Activated CD8-positive, alpha-beta memory T cell treated with anti-CD3 and anti-CD28 coated beads, Interleukin-2, amount 50 U/mL, for 1 hour (primary cell): ENCODE results near the gene TRIM42.

Experiments used
- DNase-seq: peaks from one replicate; pipeline ENCODE4 v3.0.0-alpha.2; 2020; ENCODE audit errors: extremely low read depth

The TRIM42 gene

GRCh38 chr3:140677764-140678163 is at the start of gene TRIM42:
TRIM42 (plus strand) TSS chr3:140678064; CDS start chr3:140678230, 166 bp downstream.
- DNase-seq, result no peak

DNA sequence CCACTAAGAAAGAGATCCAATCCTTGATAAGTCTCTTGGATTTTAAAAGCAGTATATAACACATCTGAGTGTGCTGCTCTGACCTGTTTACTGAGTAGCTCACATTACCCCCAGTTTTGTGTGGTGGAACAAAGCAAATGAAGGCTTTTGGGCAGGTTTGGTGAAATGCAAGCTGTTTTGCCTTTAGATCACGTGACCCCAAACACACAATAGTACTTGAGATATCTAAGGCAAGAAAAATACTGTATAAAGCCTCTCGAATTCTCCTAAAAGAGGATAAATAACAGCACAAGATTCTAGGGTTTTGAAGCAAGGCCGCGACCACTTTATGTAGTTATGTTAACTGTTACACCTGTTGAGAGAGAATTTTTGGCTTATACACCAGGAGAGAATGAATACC is 49.3 kb upstream of the TRIM42 start:
- DNase-seq, result no peak

GRCh38 chr3:140629357-140630137 is 48.3 kb upstream of the TRIM42 start:
- no peak for DNase-seq

DNA sequence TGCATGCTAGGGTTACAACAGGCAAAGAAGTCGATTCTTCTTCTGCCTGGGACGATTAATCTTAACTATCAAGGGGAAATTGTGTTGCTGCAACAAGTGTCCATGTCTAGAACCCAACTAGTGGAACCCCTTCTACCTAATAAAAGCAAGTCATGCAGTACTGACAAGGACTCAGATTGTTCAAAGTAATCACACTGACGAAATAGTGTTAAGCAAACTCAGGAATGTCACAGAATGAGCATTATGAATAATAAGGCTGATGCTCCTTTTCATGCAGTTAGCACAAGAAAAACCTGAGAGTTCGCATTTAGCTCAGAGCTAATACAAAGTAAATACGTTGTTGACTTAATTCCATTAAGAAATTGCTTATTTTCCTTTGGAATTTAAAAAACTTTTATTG is 47.5 kb upstream of the TRIM42 start:
- no peak for DNase-seq

DNA sequence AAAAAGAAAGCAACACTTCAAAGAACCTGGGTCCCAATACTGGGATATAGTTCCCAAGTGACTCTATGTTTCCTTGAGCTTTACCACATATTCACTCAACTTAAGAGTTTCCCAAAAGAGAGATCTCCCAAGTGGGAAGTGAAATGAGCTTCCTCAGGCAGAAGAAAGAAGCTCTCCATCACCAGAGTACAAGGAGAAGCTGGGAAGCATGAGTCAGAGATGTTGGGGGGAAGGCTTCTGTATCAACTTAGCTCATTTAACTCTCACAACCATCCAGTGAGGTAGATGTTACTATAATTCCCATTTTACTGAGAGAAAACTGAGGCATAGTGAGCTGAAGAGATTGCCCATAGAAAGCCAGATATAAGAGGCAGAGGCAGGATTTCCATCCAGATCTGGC is 47.0 kb upstream of the TRIM42 start:
- DNase-seq, result no peak

- DNase-seq, result no peak
Measured at GRCh38 chr3:140635276-140635675, 42.6 kb upstream of the TRIM42 start.

- DNase-seq, result no peak
Measured at GRCh38 chr3:140636406-140637138, 41.3 kb upstream of the TRIM42 start.

- DNase-seq, result no peak
Measured at GRCh38 chr3:140651287-140651686, 26.6 kb upstream of the TRIM42 start.

DNA sequence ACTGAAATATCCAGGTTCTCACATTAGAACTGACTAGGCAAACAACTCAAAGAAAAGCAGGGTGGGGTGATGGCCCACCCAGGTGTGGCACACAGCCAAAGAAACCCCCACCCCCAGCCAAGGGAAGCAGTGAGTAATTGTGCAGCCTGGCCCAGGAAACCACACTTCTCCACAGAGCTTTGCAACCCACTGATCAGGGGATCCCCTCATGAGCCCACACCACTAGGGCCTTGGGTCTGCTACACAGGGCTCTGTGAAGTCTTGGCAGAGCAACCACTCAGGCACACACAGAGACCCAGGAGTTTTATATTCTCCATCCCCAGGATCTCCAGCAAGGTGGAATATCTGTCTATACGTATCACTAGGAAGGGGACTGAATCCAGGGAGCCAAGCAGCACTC is 22.2 kb upstream of the TRIM42 start:
- DNase-seq, result no peak

DNA sequence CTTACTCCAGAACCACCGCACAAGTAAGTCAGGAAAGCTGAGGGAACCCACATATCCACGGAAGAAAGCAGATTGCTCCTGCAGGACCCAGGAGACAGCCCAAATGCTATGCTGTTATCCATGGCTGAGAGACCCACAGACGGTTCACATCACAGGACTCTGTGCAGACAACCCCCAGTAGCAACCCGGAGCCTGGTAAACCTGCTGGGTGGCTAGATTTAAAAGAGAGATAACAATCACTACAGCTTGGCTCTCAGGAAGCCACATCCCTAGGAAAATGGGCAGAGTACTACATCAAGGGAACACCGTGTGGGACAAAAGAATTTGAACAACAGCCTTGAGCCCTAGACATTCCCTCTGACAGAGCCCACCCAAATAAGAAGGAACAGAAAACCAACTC is 13.8 kb upstream of the TRIM42 start:
- DNase-seq, result no peak

DNA sequence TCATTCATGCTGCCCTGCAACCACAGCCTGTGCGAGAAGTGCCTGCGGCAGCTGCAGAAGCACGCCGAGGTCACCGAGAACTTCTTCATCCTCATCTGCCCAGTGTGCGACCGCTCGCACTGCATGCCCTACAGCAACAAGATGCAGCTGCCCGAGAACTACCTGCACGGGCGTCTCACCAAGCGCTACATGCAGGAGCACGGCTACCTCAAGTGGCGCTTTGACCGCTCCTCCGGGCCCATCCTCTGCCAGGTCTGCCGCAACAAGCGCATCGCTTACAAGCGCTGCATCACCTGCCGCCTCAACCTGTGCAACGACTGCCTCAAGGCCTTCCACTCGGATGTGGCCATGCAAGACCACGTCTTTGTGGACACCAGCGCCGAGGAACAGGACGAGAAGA is 4.7 kb downstream of the TRIM42 start:
- DNase-seq, result no peak

DNA sequence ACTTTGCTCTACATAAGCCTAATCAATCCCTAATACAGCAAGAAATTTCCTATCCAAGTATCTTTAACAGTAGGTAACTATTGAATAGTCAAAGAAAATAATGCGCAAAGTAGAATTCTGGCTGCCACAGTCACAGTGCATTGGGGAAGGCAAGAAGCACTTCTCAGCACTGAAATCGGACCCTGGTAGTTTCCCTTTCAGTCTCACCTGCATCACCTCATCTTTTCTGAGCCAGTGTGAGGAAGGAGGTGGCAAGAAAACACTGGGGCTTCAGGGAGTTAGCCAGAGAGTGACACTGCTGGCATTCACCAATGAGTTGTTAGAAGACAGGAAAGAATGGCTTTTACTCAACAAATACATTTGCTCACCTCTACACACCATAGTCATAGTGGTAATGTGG is 8.3 kb downstream of the TRIM42 start:
- DNase-seq, result no peak

GRCh38 chr3:140686948-140687347 is 9.1 kb downstream of the TRIM42 start:
- DNase-seq, result no peak

GRCh38 chr3:140695361-140696061 is 17.6 kb downstream of the TRIM42 start:
- no peak for DNase-seq

GRCh38 chr3:140699516-140700231 is 21.8 kb downstream of the TRIM42 start:
- DNase-seq, result no peak

- no peak for DNase-seq
Measured at GRCh38 chr3:140702281-140702680, 24.4 kb downstream of the TRIM42 start.

DNA sequence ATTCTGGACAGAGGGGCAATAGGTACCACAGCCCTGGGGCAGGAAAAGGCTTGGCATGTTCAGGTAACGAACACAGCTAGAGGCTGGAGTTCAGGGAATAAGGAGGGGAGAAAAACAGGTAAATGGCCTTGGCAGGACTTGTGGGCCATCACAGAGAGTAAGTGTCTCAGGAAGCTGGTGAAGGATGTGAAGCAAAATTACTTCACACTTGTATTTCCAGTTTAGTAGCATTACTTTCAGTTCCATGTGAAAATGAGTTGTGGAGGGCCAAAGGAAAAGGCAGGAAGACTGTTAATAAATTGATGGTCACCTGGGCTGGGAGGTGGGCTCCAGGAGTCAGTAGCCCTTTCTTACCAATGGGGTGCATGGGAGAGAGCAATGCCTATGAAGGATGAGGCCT is 25.6 kb downstream of the TRIM42 start:
- DNase-seq, result no peak

GRCh38 chr3:140704733-140705132 is 26.9 kb downstream of the TRIM42 start:
- no peak for DNase-seq

DNA sequence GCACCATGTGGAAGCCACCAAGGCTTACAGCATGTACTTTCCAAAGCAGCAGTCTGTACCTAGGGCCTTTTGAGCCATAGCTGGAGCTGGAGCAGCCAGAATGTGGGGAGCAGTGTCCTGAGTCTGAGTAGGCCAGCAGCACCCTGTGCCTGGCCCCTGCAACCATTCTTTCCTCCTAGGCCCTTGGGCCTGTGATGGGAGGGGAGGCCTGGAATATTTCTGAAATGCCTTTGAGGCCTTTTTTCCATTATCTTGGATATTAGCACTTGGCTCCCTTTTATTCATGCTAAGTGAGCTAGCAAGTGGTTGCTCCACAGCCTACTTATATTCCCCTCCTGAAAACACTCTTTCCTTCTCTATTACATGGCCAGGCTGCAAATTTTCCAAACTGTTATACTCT is 28.1 kb downstream of the TRIM42 start:
- no peak for DNase-seq

GRCh38 chr3:140706360-140706759 is 28.5 kb downstream of the TRIM42 start:
- no peak for DNase-seq

DNA sequence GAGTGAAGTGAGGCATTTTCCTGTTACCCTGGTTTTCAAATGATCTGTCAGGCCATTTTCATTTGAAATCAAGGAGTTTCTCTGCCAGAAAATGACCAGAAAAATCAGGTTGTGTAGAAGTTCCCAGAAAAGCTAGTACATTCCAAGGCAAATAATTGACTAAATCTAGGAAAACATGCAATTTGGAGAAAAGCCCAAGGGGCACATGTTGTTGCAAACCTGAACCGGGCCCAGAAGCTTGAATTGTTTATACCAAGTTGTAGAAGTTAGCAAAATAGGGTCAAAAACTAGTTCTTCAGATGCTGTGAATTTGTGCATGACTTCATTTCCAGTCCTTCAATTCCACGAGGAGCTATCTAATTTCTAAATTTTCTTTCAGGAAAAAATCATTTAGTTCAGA is 31.0 kb downstream of the TRIM42 start:
- DNase-seq, result no peak

DNA sequence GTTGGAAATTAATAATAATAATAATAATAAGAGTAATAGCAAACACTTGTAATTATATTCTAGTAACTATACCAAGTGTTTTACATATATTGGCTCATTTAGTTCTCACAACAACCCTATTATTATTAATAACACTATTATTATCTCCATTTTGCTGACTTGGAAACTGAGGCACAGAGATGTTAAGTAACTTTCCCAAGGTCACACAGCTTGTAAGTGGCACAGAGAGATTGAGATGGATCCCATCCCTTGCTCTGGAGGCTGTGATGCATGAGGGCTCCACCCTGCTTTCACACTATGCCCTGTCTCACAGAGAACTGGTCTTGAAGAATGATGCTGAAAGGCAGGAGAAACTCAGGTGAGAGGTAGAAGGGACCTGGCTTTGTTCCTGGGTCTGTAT is 31.9 kb downstream of the TRIM42 start:
- no peak for DNase-seq
